Keratinocyte (primary cell): ENCODE data around the gene C1orf56. TPM values are rescaled to one million over a fixed set of nuclear protein-coding genes. Genes with fewer than 3 reads are reported as not detected.

ENCODE experiments used
- DNase-seq: peaks from one replicate; pipeline ENCODE4 v3.0.0-alpha.2; 2011; ENCODE audit warnings: low read depth, missing footprints, low spot score
- FAIRE-seq: peaks from 2 replicates; lab custom pipeline; 2011; peaks lifted over from hg19 to GRCh38; lab: Jason Lieb, UNC
- H2AFZ ChIP-seq: 2 replicates; pipeline ENCODE4 v1.6.0; 2012; ENCODE audit warnings: low read length, control low read depth, inconsistent platforms; ENCODE audit not compliant: control insufficient read depth
- H3K27ac ChIP-seq: 2 replicates; pipeline ENCODE4 v1.5.1; 2011; ENCODE audit warnings: low read length; ENCODE audit not compliant: control insufficient read depth, insufficient read depth
- H3K27me3 ChIP-seq: 3 replicates; pipeline ENCODE4 v1.6.0; 2011; ENCODE audit warnings: low read length; ENCODE audit not compliant: control insufficient read depth, insufficient read depth; ENCODE audit errors: extremely low read depth
- H3K36me3 ChIP-seq, 2 experiments: 2 replicates in 1 of 2; 3 replicates in 1 of 2; pipeline ENCODE4 v1.5.1; 2011; ENCODE audit warnings: low read length in 2 of 2, mild to moderate bottlenecking in 1 of 2; ENCODE audit not compliant: control insufficient read depth in 2 of 2, insufficient read depth in 2 of 2; ENCODE audit errors: extremely low read depth in 1 of 2
- H3K4me1 ChIP-seq: 3 replicates; pipeline ENCODE4 v1.5.1; 2011; ENCODE audit warnings: low read length; ENCODE audit not compliant: control insufficient read depth, insufficient read depth; ENCODE audit errors: extremely low read depth
- H3K4me2 ChIP-seq: 3 replicates; pipeline ENCODE4 v1.6.0; 2011; ENCODE audit warnings: low read depth, low read length; ENCODE audit not compliant: control insufficient read depth, insufficient read depth; ENCODE audit errors: extremely low read depth
- H3K4me3 ChIP-seq, 3 experiments: fragments of 200-600 bp in 1 of 3; sonication (generic) in 1 of 3; 2 replicates in 2 of 3; 3 replicates in 1 of 3; pipeline ENCODE4 v1.5.1; 2011 to 2016; ENCODE audit warnings: low read length in 3 of 3, mild to moderate bottlenecking in 3 of 3, control low read depth in 2 of 3, inconsistent platforms in 1 of 3, low read depth in 1 of 3, mixed read lengths in 1 of 3, mixed run types in 1 of 3, moderate library complexity in 1 of 3; ENCODE audit not compliant: control insufficient read depth in 2 of 3, insufficient read depth in 2 of 3; ENCODE audit errors: extremely low read depth in 1 of 3
- H3K79me2 ChIP-seq: 2 replicates; pipeline ENCODE4 v1.6.0; 2012; ENCODE audit warnings: low read length; ENCODE audit not compliant: control insufficient read depth, insufficient read depth
- H3K9ac ChIP-seq: 3 replicates; pipeline ENCODE4 v1.6.0; 2011; ENCODE audit warnings: low read length; ENCODE audit not compliant: control insufficient read depth, insufficient read depth; ENCODE audit errors: extremely low read depth
- H3K9me1 ChIP-seq: 3 replicates; pipeline ENCODE4 v1.6.0; 2011; ENCODE audit warnings: low read length; ENCODE audit not compliant: control insufficient read depth, insufficient read depth; ENCODE audit errors: extremely low read depth
- H3K9me3 ChIP-seq: 2 replicates; pipeline ENCODE4 v1.5.1; 2012; ENCODE audit warnings: low read depth, low read length; ENCODE audit not compliant: control insufficient read depth
- H4K20me1 ChIP-seq: 3 replicates; pipeline ENCODE4 v1.6.0; 2011; ENCODE audit warnings: low read length; ENCODE audit not compliant: control insufficient read depth, insufficient read depth; ENCODE audit errors: extremely low read depth
- EZH2 ChIP-seq: IDR thresholded peaks from one replicate; pipeline ENCODE4 v1.6.1; 2012; ENCODE audit warnings: inconsistent platforms, mild to moderate bottlenecking, low read length, moderate library complexity
- dilution Hi-C: fragments of 300-500 bp; cut with MboI; formaldehyde crosslinking; loops from one replicate; pipeline ENCODE4 v1.7.0; 2020; ENCODE audit warnings: low sequenced_read_pairs; ENCODE audit not compliant: extremely low pct_ligation_motif_present
- polyA plus RNA-seq, 5 experiments: library from polyadenylated mRNA; depleted of rRNA in 3 of 5; stranded (reverse) in 3 of 5; stranded (forward) in 1 of 5; unstranded in 1 of 5; fragments of >200 nt; gene quantifications; 1 replicate in 1 of 5; 2 replicates in 3 of 5; 3 replicates in 1 of 5; pipeline versions ENCODE4 v1.2.1 to v1.2.3, GENCODE V29; 2011 to 2012; ENCODE audit warnings: missing spikeins in 2 of 5, low read depth in 1 of 5, low replicate concordance in 1 of 5
- TF ChIP-seq, protein P1 (sequence below), 3 experiments: IDR thresholded peaks in 1 of 3; conservative IDR thresholded peaks in 1 of 3; optimal IDR thresholded peaks in 1 of 3; 2 replicates in 2 of 3; 3 replicates in 1 of 3; pipeline versions ENCODE3 to v1.5.1; 2011; ENCODE audit warnings: low read length in 3 of 3, mild to moderate bottlenecking in 3 of 3, moderate library complexity in 2 of 3, control low read depth in 1 of 3, inconsistent platforms in 1 of 3; ENCODE audit not compliant: insufficient read depth in 2 of 3; ENCODE audit errors: extremely low read depth in 1 of 3

C1orf56 gene
- polyA plus RNA-seq, 1 donor (not counting 4 experiments of a cell fraction or from before 2014, with no cell fraction given) = 0.26 TPM

DNA sequence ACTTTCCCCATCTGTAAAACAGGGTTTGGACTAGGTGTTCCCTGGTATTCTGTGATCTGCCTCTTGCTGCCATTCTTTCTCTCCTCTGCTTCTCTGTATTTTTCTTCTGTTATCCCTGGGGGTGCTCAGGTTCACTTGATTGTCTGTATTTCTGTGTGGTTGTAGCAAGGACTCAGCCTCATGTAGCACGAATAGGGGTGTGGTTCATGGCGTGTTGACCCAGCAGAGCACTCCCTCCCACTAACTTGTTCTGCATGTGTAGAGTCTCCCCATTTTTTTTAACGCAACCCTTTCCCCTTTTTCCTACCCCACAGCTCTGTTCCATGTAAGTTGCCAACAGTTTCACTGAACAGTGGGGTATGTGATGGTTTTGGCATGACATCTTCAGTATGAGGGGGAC lies 12.4 kb upstream of the C1orf56 start:
- H3K27me3 ChIP-seq = no peaks in the 10 kb centered on the region
- H3K9me1 ChIP-seq = no peaks in the 10 kb centered on the region
- H3K9me3 ChIP-seq = no peaks in the 10 kb centered on the region
- H3K9ac ChIP-seq = no peak overlapping the region
- no peak overlapping the region for H3K27ac ChIP-seq
- DNase-seq (no peak), FAIRE-seq (no peak)
- H2AFZ ChIP-seq = no peak overlapping the region
- no peak overlapping the region for H3K4me3 ChIP-seq
- dilution Hi-C loops = no loop called here
- H3K36me3 ChIP-seq = peaks cover 0 to 4% of the 10 kb centered on the region in 2 experiments
- no peaks in the 10 kb centered on the region for H3K79me2 ChIP-seq
- no peak for TF ChIP-seq EZH2
- TF ChIP-seq, protein P1, sequence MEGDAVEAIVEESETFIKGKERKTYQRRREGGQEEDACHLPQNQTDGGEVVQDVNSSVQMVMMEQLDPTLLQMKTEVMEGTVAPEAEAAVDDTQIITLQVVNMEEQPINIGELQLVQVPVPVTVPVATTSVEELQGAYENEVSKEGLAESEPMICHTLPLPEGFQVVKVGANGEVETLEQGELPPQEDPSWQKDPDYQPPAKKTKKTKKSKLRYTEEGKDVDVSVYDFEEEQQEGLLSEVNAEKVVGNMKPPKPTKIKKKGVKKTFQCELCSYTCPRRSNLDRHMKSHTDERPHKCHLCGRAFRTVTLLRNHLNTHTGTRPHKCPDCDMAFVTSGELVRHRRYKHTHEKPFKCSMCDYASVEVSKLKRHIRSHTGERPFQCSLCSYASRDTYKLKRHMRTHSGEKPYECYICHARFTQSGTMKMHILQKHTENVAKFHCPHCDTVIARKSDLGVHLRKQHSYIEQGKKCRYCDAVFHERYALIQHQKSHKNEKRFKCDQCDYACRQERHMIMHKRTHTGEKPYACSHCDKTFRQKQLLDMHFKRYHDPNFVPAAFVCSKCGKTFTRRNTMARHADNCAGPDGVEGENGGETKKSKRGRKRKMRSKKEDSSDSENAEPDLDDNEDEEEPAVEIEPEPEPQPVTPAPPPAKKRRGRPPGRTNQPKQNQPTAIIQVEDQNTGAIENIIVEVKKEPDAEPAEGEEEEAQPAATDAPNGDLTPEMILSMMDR (optimal IDR thresholded peaks at IDR 0.05 in 1 of 3, IDR thresholded peaks at IDR 0.05 in 1 of 3, conservative IDR thresholded peaks at IDR 0.05 in 1 of 3; ENCODE audit: extremely low read depth in 1 of 3, insufficient read depth in 2 of 3, low read length in 3 of 3) = no peak
- no peaks in the 10 kb centered on the region for H4K20me1 ChIP-seq
- H3K4me1 ChIP-seq = peaks cover 19% of the 10 kb centered on the region
- no peak overlapping the region for H3K4me2 ChIP-seq

DNA sequence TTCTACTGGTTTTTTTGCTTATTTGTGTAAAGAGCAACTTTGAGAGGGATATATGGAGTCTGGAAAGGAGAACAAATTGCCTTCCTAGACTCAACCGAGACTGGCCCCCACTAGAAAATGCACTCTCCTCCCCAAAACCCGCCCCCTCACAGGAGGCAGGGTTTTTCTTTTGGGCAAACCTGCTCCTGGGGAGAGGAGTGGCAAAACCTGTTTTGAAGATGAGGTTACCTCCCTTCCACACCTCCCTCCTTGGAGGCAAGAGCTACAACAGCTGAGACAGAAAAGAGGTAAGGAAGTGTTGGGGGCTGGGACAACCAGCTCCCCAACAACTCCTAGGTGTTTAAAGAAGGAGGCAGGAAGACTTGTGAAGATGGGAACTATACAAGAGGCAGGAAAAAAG lies 11.2 kb upstream of the C1orf56 start, which contains the start of gene BNIPL:
TSS of gene BNIPL (plus strand) at position 231 of the 400 bp plus-strand sequence. CDS start at position 371, 140 bp downstream.
- DNase-seq = no peak
- no peak within 1 kb of the TSS for H3K9ac ChIP-seq
- dilution Hi-C loops = no loop called here
- H3K9me3 ChIP-seq = no peaks in the 10 kb centered on the region
- H3K27me3 ChIP-seq = no peaks in the 10 kb centered on the region
- no peaks in the 10 kb centered on the region for H4K20me1 ChIP-seq
- H3K4me1 ChIP-seq = peaks cover 19% of the 10 kb centered on the region
- no peak within 1 kb of the TSS for H3K27ac ChIP-seq
- no peaks in the 10 kb centered on the region for H3K79me2 ChIP-seq
- H3K4me2 ChIP-seq = peak within 1 kb of the TSS; percentile 45
- FAIRE-seq = peak; percentile 17
- no peaks in the 10 kb centered on the region for H3K9me1 ChIP-seq
- no peak for TF ChIP-seq EZH2
- TF ChIP-seq, protein P1 (optimal IDR thresholded peaks at IDR 0.05 in 1 of 3, IDR thresholded peaks at IDR 0.05 in 1 of 3, conservative IDR thresholded peaks at IDR 0.05 in 1 of 3; ENCODE audit: extremely low read depth in 1 of 3, insufficient read depth in 2 of 3, low read length in 3 of 3) = no peak
- H3K4me3 ChIP-seq = peak within 1 kb of the TSS in 1 of 3 experiments; percentile 13
- no peak within 1 kb of the TSS for H2AFZ ChIP-seq
- H3K36me3 ChIP-seq = no peaks in the 10 kb centered on the region
